ENCODE measurements around the gene LAMA1.

LAMA1 gene

GRCh38 chr18:7105268-7105667 is 12.3 kb downstream of the LAMA1 start:
- no peak for DNase-seq (ENCODE audit: low read depth in 2 of 2)

GRCh38 chr18:7104649-7105048 is 12.9 kb downstream of the LAMA1 start:
- no peak for DNase-seq (ENCODE audit: low read depth in 2 of 2)

GRCh38 chr18:7102131-7102530 is 15.5 kb downstream of the LAMA1 start:
- no peak for DNase-seq (ENCODE audit: low read depth in 2 of 2)

- no peak for DNase-seq (ENCODE audit: low read depth in 2 of 2)
Observed at GRCh38 chr18:7096838-7097237, 20.8 kb downstream of the LAMA1 start.

- no peak for DNase-seq (ENCODE audit: low read depth in 2 of 2)
Observed at GRCh38 chr18:7094427-7094826, 23.2 kb downstream of the LAMA1 start.

GRCh38 chr18:7090771-7091170 is 26.8 kb downstream of the LAMA1 start:
- DNase-seq (ENCODE audit: low read depth in 2 of 2): no peak

- no peak for DNase-seq (ENCODE audit: low read depth in 2 of 2)
Observed at GRCh38 chr18:7089369-7089768, 28.2 kb downstream of the LAMA1 start.

- no peak for DNase-seq (ENCODE audit: low read depth in 2 of 2)
Observed at GRCh38 chr18:7084080-7085065, 33.2 kb downstream of the LAMA1 start.

GRCh38 chr18:7082671-7083070 is 34.9 kb downstream of the LAMA1 start:
- DNase-seq (ENCODE audit: low read depth in 2 of 2): no peak

GRCh38 chr18:7079231-7079630 is 38.4 kb downstream of the LAMA1 start:
- DNase-seq (ENCODE audit: low read depth in 2 of 2): no peak

GRCh38 chr18:7072593-7072992 is 45.0 kb downstream of the LAMA1 start:
- DNase-seq (ENCODE audit: low read depth in 2 of 2): no peak

- DNase-seq (ENCODE audit: low read depth in 2 of 2): no peak
Observed at GRCh38 chr18:7071600-7071999, 46.0 kb downstream of the LAMA1 start.

- DNase-seq (ENCODE audit: low read depth in 2 of 2): no peak
Observed at GRCh38 chr18:7070466-7070865, 47.1 kb downstream of the LAMA1 start.

- DNase-seq (ENCODE audit: low read depth in 2 of 2): no peak
Observed at GRCh38 chr18:7068871-7069590, 48.6 kb downstream of the LAMA1 start.

- DNase-seq (ENCODE audit: low read depth in 2 of 2): no peak
Observed at GRCh38 chr18:7066965-7067555, 50.5 kb downstream of the LAMA1 start.

- no peak for DNase-seq (ENCODE audit: low read depth in 2 of 2)
Observed at GRCh38 chr18:7065736-7066135, 51.9 kb downstream of the LAMA1 start.

GRCh38 chr18:7064346-7064745 is 53.3 kb downstream of the LAMA1 start:
- DNase-seq (ENCODE audit: low read depth in 2 of 2): no peak

- no peak for DNase-seq (ENCODE audit: low read depth in 2 of 2)
Observed at GRCh38 chr18:7062811-7063210, 54.8 kb downstream of the LAMA1 start.

GRCh38 chr18:7062236-7062635 is 55.4 kb downstream of the LAMA1 start:
- no peak for DNase-seq (ENCODE audit: low read depth in 2 of 2)

GRCh38 chr18:7059276-7059675 is 58.3 kb downstream of the LAMA1 start:
- no peak for DNase-seq (ENCODE audit: low read depth in 2 of 2)

GRCh38 chr18:7056026-7056425 is 61.6 kb downstream of the LAMA1 start:
- no peak for DNase-seq (ENCODE audit: low read depth in 2 of 2)

GRCh38 chr18:7049951-7050350 is 67.6 kb downstream of the LAMA1 start:
- no peak for DNase-seq (ENCODE audit: low read depth in 2 of 2)

GRCh38 chr18:7048081-7048480 is 69.5 kb downstream of the LAMA1 start:
- no peak for DNase-seq (ENCODE audit: low read depth in 2 of 2)
